ENCODE measurements around the gene PCP2.
A peak's percentile ranks its signal among the peaks of the same experiment; 100 is the strongest.

The PCP2 gene

GRCh38 chr19:7633698-7634097 is at the start of gene PCP2:
PCP2 (minus strand) TSS chr19:7633719; CDS start chr19:7633457, 262 bp downstream.
- DNase-seq = no peak

GRCh38 chr19:7682175-7682855 is 48.8 kb upstream of the PCP2 start:
- no peak for DNase-seq

GRCh38 chr19:7681340-7682174 is 48.0 kb upstream of the PCP2 start:
- DNase-seq = peak; percentile 25

GRCh38 chr19:7680606-7681339 is 47.3 kb upstream of the PCP2 start, which contains the start of gene TRAPPC5:
TRAPPC5 (plus strand) TSS chr19:7680833; CDS start chr19:7682254, 1,421 bp downstream.
- peak; percentile 59 for DNase-seq

- no peak for DNase-seq
Measured at GRCh38 chr19:7679771-7680605, 46.5 kb upstream of the PCP2 start.

GRCh38 chr19:7678971-7679751 is 45.6 kb upstream of the PCP2 start:
- DNase-seq = no peak

GRCh38 chr19:7677669-7678311 is 44.3 kb upstream of the PCP2 start:
- DNase-seq = no peak

GRCh38 chr19:7676854-7677253 is 43.3 kb upstream of the PCP2 start, which contains the start of gene MCEMP1:
MCEMP1 (plus strand) TSS chr19:7677090; CDS start chr19:7677121, 31 bp downstream.
- no peak for DNase-seq

GRCh38 chr19:7676376-7676775 is 42.9 kb upstream of the PCP2 start:
- no peak for DNase-seq

GRCh38 chr19:7674010-7675005 is 40.8 kb upstream of the PCP2 start:
- peak; percentile 15 for DNase-seq

- no peak for DNase-seq
Measured at GRCh38 chr19:7672522-7672921, 39.0 kb upstream of the PCP2 start.

- DNase-seq = no peak
Measured at GRCh38 chr19:7670790-7671189, 37.3 kb upstream of the PCP2 start.

GRCh38 chr19:7670150-7670783 is 36.7 kb upstream of the PCP2 start:
- DNase-seq = no peak

GRCh38 chr19:7669641-7670040 is 36.1 kb upstream of the PCP2 start:
- DNase-seq = no peak

- DNase-seq = no peak
Measured at GRCh38 chr19:7668842-7669241, 35.3 kb upstream of the PCP2 start, which contains the start of gene RETN. RETN (plus strand) TSS chr19:7669049; CDS start chr19:7669327, 278 bp downstream.

GRCh38 chr19:7665076-7665475 is 31.6 kb upstream of the PCP2 start:
- no peak for DNase-seq

- no peak for DNase-seq
Measured at GRCh38 chr19:7663706-7664105, 30.2 kb upstream of the PCP2 start.

- DNase-seq = no peak
Measured at GRCh38 chr19:7662657-7663056, 29.1 kb upstream of the PCP2 start.

Data from NCI-H510A treated with DMSO at 0.1 percent for 48 hours (cell line).